NCI-H2227 (cell line): ENCODE measurements around the gene TSPAN5.
A peak's percentile ranks its signal among the peaks of the same experiment; 100 is the strongest.

Source experiments
- DNase-seq: peaks from one replicate; lab custom pipeline; 2025; ENCODE audit not compliant: unreplicated experiment; lab: John Stamatoyannopoulos, UW

TSPAN5 gene

DNA sequence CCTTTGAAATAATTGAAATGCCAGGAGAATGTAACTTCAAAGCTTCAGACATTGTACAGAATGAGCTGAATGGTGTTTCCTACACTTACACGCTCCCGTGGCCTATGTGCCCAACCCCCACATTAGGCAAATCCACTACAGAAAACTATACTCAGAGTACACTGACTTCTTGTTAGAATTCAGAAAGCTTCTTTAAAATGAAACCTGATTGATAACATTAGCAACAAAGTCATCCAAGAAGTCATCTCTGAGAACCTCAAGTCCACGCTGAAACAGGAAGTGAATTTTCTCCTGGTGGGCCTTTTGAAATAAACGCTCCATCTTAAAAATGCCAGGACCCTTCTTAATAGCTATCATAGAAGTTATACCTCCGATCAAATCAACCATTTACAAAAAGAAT is 136.3 kb downstream of the TSPAN5 start:
- no peak for DNase-seq

DNA sequence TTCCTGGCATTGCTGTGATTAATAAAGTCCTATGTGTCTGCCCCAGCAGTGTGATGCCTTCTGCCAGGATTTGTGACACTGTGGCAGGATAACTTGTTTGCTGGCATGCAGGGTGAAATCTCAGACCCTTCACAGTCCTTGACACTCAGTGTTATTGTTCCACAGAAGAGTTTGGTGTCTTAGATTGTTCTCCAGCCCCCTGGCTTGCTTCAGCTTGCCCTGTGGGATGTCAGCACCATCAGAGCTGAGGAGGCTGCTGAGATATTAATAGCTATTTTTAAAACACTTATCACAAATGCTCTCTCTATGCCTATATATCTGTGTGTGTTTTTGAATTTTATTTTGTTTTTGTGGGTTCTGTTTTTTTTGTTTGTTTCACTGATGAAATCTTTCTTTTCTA is 136.9 kb downstream of the TSPAN5 start:
- DNase-seq, result no peak

DNA sequence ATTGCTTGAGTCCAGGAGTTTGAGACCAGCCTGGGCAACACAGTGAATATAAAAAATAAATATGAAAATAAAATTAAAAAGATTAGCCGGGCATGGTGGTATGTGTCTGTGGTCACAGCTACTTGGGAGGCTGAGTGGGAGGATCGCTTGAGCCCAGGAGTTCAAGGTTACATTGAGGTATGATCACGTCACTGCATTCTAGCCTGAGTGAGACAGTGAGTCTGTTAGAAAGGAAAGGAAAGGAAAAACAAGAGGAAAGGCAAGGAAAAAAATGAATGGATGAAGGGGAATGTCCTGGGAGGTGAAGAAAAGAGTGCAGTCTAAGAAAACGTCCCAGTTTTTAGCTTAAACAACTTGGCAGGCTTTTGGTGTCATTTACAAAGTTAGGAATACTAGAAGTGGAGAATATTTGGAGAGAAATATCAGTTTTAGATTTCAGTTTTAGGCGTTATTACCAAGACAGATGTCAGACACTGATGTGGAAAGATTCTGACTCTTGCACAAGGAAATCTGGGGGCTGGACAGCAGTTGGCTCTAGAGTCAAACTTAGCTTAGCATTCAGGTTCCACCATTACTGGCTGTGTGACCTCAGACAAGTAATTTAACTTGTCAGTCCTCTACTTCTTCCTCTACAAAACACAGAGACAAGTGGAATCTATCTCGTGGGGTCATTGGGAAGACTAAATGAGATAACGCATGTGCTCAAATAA is 139.0 kb downstream of the TSPAN5 start:
- no peak for DNase-seq

DNA sequence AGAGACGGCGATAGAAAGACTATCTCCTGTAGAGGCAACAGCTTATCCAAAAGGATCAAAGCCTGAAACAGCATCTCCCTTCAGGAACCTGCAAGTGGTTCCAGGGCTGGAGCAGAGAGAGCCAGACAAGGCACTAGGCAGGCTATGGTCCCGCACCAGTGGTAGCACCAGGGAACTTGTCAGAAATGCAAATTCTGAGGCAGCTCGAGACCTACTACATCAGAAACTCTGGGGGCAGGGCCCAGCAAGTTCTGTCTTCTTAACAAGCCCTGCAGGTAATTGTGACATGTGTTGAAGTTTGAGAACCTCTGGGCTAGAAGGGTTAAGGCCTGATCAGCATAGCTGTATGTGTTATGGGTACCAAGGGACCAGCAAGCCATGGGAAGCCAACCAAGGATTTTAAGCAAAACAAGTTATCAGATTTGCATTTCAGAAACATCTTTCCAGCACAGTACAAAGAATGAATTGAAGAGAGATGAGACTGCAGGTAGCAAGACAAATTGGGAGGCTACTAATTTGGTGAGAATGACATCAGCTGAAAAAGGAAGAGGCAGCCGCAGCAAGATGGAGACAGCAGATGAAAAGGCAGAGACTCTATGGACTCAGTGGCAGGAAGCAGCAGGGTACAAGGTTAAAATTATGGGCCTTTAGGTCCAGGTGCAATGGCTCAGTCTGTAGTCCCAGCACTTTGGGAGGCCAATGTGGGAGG is 139.7 kb downstream of the TSPAN5 start:
- DNase-seq, result no peak

DNA sequence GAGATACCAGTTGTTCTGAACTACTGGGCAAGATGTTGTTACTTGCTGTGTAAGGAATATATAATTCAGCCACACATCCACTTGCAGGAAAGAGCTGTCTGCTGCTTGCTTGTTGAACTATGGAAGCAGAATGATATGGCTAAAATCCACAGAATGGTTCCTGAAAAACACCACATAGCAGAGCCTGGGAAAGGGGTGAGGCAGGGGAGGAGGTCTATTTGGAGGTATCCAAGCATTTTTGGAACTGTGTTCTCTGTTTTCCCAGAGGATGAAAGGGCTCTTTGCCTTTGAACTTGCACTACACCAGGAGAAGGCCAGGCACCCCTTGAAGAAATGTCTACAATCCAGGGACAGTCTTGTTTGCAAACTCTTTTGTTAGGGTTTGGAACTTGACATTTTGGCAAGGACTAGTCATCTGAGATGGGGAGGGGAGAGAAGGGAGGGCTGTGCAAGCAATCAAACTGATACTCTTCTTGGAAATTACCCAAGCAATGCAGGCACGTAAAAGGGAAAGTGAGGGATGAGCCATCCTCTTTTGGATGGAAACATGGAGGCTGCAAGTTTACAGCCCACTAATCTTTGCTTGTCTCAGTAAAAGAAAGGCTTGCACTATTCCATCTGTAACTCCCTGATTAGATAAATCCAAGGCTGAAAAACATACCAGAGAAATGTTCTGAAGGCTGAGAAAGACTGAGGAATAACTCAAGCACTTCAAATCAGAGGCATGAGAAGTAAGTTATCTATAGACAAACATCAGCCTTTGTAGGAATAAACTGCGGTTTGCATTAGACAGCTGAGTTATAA is 141.0 kb downstream of the TSPAN5 start:
- DNase-seq, result no peak

DNA sequence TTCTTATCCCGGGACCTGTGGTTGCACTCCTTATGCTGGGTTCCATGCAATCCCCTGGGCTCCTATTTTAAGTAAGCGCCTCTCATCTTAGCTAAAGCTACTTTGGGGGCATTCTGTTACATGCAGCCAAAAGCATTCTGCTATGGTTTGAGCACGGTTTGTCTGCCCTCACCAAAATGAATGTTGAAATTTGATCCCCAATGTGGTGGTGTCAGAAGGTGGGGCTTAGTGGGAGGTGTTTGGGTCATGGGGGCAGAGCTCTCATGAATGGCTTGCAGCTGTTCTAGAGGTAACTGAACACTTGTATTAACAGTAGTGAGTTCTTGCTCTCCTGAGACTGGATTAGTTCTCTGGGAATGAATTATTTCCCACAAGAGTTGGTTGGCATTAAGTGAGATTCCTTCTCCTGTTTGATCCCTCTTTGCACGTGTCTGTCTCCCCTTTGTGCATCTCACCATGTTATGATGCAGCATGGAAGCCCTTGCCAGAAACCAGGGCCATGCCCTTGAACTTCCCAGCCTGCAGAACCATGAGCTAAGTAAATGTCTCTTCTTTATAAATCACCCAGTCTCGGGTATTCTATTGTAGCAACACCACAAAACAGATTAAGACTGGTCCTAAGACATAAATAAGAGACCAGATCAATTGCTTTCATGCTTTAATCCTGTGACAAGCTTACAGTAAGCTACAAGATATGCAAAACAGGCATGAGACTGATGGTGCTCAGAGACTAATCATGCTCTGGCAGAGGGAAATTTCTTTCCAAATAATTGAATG is 141.8 kb downstream of the TSPAN5 start:
- DNase-seq, result no peak

DNA sequence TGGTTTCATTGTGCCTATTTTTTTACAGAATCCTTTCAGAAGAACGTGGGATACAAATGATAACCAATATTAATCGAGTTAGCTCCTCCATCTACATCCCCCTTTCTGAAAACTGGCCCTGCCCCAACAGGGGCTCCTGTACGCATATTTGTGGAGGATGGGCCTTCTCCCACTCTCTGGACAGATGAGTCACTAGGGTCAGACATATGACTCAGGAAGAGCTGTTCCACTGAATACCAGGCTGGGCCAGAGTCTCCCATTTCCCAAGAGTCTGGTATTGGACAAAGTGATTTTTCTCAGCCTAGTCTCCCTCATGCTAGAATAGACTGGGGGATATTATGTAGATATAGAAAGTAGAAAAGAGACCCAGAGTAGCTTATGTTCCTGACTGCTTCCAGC is 142.4 kb downstream of the TSPAN5 start:
- no peak for DNase-seq

DNA sequence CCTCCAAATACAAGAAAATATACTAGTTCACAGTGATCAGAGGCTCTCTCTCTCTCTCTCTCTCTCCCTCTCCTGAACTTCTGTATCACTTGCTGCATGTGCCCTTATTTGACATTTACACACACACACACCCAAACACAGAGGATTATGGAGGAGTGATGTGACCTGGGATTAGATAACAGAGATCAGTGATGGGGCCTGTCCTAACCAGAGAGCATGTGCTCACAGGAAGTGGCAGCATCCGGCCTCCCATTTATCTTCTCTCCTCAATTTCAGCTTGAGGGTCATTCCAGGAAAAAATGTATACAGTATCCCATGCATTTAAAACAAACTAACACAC is 143.0 kb downstream of the TSPAN5 start:
- DNase-seq, result no peak

DNA sequence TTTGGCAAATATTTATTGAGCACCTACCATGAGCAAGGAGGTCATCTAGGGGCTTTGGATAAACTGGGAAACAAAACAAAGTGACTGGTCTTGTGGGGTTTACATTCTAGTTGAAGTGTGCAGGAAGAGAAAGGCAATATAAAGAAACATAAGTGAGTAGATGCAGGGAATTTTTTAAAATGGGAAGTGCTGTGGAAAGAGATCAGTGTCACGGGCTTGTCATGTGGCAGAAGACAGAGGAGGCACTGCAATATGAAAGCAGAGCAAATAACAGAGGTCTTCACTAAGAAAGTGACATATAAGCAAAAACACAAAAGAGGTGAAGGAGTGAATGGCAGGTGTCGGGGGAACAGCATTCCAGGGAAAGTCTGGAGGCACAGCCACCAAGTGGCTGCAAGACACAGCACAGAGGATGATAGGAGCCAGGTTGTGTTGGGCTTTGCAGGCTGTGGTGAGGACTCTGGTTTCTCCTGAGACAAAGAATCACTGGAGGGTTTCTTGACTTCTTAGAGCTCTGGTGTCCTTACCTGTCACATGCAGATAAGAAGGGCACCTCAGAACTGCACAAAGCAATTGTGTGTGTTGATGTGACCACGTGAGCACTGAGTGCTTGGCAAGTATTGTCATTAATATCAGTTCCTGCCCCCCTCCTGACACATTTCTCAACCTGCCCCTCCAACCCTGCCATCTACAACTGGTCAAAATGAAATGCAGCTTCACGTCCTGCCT is 143.5 kb downstream of the TSPAN5 start:
- DNase-seq, result no peak

DNA sequence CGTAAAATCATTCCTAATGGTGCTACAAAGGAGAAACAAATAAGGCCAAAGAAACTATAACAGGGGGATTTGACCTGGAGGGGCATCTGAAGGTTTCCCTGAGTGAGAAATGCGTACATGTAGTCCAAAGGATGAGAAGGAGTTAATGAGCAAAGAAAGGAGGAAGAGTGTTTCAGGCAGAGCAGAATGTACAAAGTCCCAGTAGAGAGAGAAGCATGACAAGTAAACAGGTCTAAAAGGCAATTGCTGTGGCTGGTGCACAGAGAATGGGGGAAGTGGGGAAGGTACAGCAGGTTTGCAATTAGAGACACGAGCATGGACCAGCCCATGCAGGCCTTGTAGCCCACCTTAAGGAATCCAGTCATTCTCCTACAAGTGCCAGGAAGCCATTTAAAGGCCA is 145.5 kb downstream of the TSPAN5 start:
- DNase-seq, result no peak

DNA sequence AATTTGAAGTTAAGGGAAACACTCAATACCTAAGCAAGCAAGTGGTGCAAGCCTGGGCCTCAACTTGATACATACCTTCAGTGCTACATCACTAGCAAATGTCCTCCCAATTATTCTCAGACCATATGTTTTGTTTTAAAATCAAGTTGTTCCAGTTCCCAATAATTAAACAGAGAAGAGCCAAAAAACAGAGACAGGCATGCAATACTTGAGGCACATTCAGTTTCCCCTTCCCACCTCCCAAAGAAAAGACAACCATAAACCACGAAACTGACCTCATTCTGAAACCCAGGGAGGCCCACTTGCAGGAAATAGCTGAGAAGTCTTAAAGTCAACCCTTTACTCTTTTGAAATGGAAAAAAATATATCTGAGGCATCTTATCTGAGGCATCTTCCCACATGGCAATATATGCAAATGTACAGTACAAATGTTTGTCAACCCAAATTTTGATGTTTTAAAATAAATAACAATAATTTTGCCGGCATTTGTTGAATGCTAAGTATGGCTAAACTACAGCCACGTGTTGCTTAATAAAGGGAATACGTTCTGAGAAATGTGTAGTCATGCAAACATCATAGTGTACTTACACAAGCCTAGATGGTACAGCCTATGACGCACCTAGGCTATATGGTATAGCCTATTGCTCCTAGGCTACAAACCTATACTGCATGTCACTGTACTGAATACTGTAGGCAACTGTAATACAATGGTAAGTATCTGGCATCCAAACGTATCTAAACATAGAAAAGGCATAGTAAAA is 147.5 kb downstream of the TSPAN5 start:
- DNase-seq, result no peak

DNA sequence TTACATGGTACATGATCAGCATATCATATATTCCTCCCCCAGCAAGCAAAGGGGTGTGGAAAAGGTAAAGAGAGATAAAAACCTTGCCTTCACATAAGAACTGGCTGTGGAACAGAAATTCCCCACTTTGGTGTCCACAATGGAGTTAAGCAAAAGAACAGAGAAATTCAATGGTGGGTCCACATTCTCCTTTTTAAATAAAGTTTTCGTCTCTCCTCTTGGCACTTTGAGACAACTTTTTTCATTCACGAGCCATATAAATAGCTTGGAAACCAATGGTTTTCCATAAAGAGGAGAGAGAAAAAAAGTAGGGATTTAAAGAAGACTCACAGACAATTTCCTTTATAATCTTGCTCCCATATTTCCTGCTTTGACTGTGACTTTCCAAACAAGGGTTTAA is 148.1 kb downstream of the TSPAN5 start:
- no peak for DNase-seq

DNA sequence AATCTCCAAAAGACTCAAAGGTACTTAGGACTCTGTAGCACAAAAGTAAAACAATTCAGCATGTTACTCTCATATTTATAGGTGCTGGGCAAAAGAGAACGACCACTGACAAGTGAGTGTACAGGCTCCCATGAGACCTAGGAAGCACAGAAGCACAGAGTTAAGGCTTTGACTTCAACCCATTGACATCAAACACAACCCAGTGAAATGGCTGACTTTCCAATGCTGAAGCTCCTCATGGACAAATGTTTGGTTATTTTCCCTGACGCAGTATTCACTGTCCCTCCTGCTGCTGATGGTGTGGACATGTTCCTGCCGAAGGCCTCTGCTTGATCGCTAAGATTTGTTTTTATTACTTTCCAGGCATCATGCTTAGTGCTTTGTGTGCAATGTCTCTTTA is 148.7 kb downstream of the TSPAN5 start:
- no peak for DNase-seq

DNA sequence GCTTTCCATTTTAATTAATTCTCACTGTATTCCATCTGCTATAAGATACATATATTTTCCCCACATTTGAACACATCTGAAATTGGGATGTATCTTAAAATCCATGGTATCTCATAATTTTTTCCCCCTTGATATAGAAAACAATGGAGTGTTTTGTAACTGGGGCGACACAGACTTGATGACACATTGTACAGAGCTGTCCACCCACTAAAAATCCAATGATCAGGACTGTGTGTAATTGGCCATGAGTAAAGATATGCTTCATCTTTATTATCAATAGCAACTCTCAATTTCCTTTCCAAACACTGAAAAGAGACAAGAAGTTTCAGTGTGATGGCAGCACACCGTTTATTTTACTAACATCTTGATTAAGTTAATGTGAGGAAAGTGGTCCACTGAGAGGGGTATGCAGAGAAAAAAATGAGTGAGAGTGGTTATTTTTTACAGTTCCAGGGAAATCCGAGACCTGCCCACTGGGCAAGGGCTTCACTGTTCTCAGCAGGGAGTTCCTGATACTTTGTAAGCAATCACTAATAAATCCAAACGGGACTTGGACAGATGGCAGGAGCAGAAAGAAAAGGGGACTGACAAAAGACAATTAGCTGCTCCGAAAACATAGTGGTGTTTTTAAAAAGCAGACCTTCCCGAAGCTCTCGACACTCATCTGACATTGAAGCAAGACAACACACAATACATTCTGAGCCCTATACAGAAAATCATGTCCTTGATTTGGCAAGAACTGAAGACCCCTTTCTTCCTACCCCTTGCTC is 149.4 kb downstream of the TSPAN5 start:
- peak; percentile 34 for DNase-seq

DNA sequence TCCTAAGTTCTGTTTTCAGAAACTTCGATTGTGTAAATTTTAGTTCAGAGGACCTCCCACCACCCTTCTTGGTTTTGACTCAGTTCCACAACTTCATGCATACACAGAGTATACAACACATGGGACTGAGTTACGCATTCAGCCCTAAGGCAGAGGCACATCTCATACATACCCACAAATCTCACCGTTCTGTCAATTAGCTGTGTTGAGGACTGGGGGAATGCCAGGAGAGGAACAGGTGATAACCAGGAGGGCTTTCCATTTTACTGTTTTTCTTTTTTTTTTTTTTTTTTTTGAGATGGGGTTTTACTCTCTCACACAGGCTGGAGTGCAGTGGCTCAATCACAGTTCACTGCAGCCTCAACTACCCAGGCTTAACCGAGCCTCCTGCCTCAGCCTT is 150.2 kb downstream of the TSPAN5 start:
- DNase-seq, result no peak

DNA sequence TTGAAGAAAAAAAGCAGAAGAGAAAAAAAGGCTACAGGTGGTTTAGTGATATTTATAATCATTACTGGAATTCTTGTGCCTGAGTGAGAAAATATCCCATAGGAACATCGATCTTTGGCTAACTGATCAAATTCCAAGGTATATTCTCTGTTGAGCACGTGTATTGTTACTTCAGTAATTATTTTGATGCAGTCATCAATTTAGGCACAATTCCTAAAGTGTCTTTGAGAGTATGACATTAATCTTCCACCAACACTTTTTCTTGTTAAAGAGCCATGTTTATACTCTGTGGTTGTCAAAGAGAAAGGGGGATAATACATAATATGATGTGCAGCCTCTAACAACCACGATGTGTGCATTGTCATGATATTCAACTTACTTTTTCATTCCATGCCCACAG is 151.1 kb downstream of the TSPAN5 start:
- DNase-seq, result no peak

DNA sequence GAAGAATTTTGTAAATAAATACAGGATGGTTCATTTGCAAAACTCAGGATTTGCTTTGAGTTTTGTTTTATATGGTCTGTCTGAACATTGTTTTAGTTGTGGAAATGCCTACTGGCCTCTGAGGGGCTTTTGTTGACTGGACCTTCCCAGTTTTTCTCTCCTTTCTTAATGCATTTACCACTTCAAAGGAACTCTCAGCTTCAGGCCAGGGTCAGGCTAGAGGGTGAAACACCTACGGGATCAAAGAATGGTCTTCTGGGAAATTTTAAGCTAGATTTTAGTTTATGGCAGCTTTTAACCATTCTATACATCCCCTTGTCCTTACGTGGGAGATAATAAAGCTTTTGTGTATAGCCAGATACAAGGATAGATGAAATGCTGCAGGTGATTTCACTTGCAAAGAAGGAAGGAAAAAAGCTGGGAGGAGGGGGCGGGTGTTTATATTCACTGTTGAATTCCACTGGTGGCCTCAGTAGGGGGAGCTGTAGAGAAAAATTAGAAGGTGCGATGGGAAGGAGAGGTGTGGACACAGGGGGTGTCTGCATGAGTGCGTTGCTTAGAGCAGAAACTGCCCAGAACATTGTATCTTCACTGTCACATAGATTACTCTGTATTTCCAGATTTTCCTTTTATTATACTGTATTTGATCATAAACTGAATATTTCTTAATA is 151.8 kb downstream of the TSPAN5 start:
- no peak for DNase-seq

DNA sequence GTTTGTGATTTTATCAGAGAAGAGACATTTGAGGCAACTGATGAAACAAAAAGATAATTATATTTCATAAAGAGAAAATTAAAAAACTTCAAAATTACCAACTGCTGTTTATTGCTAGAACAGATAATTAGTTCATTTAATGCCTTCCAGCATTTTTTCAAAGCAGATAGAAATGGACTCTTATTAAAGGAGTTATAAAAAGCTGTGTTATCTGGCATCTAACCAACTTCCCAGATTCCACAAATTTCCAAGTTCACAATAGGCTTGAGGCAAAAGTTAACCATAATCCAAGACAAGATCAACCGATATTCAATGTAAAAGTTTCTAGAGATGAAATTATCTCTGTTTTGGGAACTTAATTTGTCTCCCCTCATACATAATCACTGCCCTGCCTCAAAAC is 152.4 kb downstream of the TSPAN5 start:
- DNase-seq, result no peak

DNA sequence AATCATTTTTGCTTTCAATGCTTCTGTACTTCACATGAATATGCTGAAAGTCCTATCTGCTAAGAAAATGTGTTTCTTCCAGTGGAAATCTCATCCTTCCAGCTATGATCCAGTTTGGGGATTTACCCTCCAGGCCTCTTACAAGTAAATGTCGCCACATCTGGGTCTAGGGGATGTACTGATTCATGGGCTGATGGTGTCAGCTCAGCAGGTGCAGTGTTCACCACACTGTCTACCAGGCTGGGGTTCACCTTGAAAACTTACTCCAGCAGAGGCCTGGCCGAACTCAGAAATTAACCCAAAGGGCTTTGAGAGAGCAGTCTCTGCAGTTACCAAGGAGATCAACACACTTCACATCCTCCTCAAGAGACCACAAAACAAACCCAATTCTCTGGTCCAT is 154.3 kb downstream of the TSPAN5 start:
- DNase-seq, result no peak
